GM19397 (cell line): ENCODE results near the gene TMEM59.
"Not testable (repeated sequence)": the region's sequence is repeated elsewhere in the genome, so short reads cannot be mapped to it uniquely, and the experiment has no call there.

Experiments
- ATAC-seq: cut with Tn5 transposase; IDR thresholded peaks from one replicate; pipeline ENCODE4 v1.9.1; 2021; ENCODE audit warnings: mild to moderate bottlenecking, moderate library complexity; ENCODE audit not compliant: unreplicated experiment

The TMEM59 gene, protein sequence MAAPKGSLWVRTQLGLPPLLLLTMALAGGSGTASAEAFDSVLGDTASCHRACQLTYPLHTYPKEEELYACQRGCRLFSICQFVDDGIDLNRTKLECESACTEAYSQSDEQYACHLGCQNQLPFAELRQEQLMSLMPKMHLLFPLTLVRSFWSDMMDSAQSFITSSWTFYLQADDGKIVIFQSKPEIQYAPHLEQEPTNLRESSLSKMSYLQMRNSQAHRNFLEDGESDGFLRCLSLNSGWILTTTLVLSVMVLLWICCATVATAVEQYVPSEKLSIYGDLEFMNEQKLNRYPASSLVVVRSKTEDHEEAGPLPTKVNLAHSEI

DNA sequence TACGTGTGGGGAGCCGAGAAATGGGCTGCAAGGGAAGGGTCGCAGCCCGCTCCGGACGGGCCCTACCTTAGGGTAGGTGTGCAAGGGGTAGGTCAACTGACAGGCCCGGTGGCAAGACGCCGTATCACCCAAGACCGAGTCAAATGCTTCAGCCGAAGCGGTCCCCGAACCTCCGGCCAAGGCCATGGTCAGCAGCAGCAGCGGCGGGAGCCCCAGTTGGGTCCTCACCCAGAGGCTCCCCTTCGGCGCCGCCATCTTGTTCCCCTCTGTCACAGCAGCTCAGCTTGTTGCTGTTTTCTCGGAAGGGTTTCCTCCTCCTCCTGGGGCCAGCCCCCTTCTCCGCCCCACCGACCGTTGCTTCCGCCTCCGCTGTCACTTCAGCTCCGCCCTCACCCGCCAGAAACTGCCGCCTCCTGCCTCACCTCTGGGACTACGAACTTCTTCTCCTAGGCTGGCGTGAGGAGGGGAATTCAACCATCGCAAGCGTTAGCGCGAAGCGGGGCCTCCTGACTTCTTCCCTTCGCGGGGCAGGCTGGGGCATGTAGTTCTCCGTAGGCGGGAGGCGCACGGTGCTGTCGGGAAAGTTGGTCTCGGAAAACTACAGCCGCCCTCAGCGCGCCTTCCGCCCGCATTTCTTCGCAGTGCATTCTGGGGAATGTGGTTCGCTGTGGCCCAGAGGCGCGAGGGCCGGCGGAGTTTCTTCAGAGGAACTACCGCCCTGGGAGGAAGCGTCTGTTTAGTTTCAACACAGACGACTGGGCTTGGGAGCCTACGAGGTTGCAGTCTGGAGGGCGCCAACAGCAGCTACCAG, at the start of gene TMEM59, which contains the start of gene TCEANC2:
Gene TMEM59 (minus strand): TSS at position 271 of the 811 bp plus-strand sequence. CDS start 16 bp downstream, at position 255.
Gene TCEANC2 (plus strand): TSS at position 675 of the 811 bp plus-strand sequence. CDS start 815 bp downstream, outside the sequence.
- peak; percentile 90 for ATAC-seq

DNA sequence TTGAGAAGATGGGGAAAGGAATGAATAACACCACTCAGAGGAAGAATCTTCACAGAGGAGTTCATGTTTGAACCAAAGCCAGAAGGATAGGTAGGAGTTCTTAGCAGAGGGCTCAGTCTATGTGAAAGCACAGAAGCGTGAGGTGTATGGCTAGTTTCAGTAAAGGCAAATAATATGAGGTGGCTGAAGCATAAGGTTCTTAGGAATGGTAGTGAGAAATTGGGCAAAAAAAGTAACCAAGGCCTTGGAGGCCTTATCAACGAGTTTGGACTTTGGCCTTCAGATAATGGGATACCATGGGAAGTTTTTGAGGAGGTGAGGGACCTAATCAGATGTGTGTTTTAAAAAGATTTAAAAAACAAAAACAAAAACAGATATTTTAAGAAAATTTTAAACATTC, 47.5 kb upstream of the TMEM59 start:
- ATAC-seq = no peak

DNA sequence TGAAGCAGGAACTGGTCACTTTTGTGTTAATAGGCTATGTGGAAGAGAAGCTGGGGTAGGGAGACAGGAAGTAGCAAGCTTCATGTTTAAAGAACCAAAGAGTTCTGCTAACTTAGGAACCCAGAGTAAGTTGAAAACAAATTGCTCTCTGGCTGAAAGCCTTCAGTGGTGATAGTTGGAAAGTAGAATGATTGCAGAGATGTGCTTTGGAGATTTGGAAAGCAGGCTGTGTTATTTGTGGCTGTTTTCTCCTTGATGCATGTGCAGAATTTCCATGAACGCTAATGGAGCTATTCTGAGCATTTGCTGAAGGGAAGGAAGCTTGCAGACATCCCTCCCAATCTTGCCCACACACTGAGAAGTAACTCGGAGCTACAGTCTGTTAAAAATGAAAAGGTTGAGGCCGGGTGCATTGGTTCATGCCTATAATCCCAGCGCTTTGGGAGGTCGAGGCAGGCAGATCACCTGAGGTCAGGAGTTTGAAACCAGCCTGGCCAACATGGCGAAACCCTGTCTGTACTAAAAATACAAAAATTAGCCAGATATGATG, 46.1 kb upstream of the TMEM59 start:
- no peak for ATAC-seq

DNA sequence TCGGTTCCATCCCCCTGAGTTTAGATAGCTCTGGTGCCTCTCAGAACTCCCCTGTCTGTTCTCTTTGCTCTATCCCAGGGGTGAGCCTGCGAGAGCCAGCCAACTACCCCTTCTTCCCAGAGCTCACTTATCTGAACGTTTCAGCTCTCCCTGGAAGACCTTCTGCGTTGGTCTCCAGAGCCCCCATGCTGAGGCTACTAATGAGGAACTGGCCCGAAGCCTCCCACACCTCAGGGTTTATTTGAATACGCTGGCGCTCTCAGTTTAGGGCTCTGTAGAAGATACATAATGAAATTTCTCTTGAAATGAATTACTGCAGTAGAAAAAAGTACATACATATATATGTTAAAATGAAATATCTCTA, 43.9 kb upstream of the TMEM59 start:
- ATAC-seq = no peak

DNA sequence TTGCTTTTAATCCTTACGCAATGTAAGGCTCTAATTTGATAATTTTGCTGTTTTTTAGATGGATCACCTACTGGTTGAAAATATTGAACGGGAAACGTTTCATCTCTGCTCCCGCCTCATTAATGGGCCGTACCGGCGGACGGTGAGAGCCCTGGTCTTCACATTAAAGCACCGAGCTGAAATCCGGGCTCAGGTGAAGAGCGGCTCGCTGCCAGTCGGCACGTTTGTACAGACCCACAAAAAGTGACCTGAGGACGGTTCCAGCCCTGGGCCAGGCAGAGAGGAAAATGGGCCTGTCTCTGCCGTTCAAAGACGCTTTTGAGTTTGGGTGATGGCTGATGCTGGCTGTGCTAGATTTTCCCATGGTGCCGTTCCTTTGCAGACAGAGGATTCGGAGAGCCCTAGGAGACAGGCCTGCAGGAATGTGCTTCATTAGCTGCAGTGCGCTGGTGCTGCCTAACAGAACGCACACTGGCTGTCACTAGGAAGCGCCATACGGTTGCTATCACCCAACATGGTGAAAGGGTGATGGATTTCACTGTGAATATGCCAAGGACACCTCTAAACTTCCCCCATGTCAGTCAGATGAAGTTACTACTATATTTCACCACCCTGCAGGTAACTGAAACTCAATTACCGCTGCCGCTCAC, 43.3 kb upstream of the TMEM59 start:
- ATAC-seq = no peak

DNA sequence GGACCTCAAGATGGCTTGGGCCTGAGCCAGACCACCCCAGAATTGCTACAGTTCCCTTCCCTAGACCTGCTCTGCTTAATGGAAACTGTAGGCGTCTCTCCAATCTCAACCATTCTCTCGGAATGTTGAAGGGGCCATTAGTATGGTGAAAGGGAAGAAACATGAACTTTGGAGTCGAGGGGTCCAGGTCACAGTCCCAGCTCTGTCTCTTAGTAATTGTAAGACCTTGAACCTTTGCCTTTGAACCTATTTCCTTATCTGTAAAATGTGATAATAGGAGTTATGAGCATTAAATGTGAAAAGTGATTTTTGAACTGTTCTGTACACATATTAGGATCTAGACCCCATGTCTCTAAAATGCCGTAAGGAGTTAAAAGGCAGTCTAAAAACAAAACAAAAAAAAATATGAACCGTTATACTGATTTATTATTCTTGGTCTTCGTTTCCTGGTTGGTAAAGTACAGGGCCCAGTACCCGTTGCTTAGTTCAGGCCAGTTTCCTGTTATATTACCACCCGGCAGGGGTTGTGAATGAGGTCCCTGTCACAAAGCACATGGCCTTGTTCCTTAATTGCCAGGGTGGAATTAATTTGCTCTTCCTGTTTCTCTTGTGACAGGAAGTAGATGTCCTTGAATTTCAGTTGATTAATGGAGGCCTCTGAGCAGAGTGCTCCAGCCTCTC, 42.7 kb upstream of the TMEM59 start:
- no peak for ATAC-seq

DNA sequence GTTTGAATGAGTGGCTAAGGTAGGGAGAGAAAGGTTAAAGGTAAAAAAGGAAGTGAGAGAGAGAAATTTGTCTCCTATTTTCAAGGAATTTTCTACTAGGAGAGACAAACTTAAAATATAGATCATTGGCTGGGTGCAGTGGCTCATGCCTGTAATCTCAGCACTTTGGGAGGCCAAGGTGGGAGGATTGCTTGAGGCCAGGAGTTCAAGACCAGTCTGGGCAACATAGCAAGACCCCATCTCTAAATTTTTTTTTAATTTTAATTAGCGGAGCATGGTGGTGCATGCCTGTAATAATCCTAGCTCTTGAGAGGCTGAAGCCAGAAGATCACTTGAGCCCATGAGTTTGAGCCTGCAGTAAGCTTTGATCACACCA, 41.7 kb upstream of the TMEM59 start:
- not testable (repeated sequence) for ATAC-seq

DNA sequence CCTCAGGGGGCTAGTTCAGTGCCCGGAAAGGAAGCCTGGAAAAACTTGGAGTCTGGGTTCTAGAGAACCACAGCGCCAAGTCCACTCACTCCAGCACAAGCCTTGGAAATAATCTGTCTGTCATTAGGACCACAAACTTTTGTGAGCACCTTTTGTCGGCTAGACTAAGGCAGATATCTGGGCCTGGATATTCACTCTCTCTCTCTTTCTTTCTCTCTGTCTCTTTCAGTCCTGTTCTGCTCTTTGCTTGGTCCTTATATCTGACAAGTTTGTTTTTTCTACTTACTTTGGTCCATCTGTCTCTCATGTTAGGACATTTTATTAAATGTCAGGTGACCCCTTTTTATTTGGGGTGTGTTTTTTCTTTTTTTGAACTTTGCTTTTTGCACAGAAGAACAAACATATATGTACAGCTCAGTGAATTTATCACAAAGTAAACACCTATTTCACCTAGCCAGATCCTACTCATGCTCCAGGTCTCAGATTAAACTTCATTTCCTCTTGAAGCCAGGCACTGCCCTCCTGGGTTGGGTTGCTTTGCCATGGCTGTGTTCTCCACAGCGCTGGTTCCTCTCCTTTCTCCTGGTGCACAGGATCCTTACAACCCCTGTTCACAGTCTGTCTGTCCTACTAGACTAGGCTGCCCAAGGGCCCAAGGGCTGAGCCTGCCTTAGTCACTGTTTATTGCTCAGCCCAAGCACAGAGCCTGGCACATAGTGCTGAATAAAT, 41.2 kb upstream of the TMEM59 start:
- ATAC-seq = no peak

DNA sequence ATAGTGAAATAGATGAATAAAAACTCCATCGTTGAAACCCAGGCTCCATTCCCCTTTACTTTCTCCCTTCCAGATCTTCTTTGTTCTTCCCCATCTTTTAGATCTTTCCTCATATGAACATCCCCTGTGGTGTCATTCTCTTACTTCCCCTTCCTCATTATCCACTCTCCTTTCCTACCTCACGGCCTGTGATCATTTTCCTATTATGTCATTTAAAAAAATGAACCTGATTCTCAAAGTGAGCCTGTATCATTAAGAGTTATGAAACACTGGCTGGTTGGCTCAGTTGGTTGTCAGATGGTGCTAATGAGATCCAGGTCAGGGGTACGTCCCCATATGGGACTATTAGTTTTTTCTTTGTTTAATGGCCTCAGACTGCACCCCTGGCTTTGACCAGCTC, 38.7 kb upstream of the TMEM59 start:
- ATAC-seq = no peak

DNA sequence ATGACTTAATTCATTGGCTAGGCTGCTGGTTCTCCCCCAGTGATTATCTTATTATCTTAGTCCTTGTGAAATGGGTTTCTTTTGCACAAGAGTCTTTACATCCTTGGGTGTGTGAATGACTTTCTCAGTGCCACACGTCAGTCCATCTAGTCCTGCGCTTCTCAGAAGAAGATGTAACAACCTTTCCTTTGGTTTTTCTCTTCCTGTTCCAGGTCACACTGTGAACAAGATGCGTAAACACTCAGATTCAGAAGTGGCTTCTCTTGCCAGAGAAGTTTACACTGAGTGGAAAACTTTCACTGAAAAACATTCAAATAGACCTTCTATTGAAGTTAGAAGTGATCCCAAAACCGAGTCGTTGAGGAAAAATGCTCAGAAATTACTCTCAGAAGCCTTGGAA, 35.4 kb upstream of the TMEM59 start:
- no peak for ATAC-seq

DNA sequence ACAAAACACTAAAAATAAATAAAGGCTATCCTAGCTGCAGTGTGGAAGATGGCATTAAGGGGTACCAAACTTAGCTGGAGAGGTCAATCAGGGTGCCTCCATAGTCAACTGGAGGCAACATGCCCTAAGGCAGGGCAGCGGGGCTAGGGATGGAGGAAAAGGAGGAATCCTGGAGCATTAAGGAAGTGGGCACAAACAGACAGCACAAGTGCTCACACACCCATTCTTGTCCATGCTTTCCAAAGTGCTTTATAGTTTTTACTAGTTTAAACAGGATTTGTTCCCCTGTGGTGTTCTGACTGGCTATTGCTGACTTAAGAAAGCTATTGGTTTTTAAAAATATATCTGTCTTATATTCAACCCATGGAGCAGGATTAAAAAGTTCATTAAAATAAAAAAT, 33.8 kb upstream of the TMEM59 start:
- no peak for ATAC-seq

DNA sequence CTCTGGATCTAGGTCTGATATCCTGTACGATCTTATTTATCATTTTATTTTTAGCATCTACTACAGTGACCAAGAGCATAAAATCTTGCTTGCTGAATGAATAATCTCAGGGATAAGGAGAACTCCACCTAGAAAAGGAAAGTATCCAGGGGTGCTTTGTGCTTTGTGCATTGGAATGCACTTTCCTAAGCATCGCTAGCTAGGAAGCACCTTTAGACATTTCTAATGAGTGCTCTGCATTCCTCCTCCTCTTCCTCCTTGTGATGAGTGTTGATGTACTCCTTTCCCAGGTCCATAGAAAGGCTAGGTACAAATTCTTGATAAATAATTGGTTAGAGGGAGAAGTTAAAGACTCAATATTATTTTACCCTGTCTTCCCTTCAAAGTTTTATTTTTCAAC, 31.8 kb upstream of the TMEM59 start:
- ATAC-seq = no peak

DNA sequence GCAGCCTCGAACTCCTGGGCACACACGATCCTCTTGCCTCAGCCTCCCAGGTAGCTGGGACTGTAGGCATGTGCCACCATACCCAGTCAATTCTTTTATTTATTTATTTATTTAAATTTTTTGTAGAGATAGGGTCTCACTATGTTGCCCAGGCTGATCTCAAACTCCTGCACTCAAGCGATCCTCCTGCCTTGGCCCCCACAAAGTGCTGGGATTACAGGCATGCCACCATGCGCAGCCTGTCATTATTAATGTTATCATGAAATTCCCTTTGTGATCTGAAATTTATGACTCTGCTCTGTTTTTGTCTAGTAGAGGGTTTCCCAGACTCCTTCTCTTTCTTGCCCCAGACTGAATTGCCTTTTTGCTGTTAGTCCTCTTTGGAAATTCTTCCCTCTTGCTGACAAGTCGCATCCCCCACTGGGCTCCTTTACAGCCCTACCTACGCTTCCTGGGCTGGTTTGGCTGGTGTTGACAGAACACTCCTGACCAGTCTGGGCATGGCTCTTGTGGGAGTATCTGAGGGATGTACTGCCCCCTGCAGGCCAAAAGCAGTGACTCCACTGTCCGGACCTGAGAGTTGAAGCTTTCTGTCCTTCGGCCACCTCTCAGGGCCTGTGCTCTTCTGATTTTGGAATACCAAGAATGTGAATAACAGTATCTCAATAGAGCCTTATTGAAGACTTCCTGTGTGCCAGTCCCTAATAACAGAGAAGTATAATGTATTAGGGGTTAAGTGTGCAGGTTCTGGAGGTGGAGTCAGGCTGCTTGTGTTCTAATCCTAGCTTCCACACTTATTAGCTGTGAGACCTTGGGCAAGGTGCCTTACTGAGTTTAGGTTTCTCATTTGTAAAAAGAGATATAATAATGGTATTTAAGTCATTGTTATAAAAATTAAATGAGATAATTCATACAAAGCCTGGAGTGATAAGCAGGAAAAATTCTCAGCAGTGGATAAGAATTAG, 28.6 kb upstream of the TMEM59 start:
- ATAC-seq = peak; percentile 61

DNA sequence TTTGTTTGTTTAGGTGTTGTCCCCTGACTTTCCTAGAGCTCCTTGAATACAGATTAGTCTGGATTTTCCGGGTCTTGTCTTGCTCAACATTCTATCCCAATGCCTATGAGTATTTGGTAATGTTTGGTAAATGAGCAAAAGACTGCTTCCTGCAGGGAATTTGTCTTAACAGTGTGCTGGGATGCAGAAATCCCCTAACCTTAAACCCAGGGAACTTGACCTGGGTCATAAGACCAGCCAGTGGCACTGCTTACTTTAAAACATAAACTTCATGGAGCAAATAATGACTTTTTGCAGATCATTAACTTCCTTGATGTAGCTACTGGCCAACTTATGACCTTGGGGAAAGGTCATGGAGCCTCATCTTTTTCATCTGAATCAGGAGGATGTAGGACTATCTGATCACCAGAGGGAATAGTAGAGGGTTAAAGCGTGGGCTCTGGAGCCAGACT, 27.6 kb upstream of the TMEM59 start:
- ATAC-seq = no peak

DNA sequence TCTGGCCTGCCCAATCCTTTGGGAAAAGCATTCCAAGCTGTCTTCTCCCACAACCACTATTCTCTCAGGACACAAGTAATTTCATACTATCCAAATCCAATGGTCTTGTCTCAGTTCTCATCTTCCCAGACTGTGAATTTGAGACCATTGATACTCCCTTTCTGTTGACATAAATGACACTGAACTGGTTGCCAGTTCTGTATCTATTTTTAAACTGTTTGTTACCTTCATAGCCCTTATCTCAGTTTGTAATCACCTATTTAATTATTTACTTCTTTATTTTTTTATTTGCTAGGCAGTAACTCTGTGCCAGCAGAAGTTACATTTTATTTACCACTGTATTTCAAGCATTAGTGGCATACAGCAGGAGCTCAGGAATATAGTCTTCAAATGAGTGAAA, 24.4 kb upstream of the TMEM59 start:
- ATAC-seq = no peak

DNA sequence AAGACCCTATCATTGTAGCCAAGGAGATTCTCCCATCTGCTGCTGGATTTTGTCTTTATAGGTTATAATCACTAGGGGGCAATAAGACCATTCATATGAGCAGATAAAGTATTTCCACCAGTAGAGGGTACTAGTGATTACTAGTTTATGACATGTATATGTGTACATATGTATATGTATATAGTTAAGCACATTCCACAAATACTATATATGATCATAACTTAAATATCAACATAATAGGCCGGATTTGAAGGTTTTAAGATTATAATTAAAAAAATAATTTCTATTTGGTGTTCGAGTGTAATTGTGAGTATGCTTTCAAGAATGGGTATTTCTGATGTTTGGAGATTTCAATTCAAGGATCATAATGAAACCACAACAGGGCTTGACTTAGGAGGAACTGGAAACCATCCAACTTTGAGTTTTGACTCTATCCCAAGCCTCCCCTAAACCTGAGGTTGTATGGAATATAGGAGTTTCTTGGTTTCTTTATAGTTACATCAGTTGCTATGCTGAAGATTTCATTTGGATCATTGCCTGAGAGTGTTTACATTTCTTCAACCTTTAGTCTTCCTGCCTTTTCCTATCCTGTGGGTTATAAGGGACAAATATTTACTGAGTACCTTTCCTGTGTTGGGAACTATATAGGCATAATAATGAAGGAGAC, 17.3 kb upstream of the TMEM59 start:
- no peak for ATAC-seq

DNA sequence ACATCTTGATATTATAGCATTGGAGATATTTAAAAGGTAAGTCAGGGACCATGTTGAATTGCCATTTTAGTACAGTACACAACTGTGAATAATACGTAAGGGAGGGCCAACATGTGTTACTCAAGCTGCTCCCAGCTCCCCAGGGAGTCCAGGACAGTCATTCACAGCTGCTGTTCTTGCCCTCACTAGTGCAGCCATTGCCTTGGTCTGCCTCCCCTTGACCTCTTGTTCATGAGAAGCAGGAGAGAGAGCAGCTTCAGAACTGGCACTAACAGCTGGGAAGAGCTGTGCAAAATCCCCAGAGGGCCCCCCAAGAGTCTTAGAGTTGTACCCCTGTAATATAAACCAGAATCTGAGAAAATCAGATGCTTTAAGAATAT, 16.8 kb upstream of the TMEM59 start:
- no peak for ATAC-seq

DNA sequence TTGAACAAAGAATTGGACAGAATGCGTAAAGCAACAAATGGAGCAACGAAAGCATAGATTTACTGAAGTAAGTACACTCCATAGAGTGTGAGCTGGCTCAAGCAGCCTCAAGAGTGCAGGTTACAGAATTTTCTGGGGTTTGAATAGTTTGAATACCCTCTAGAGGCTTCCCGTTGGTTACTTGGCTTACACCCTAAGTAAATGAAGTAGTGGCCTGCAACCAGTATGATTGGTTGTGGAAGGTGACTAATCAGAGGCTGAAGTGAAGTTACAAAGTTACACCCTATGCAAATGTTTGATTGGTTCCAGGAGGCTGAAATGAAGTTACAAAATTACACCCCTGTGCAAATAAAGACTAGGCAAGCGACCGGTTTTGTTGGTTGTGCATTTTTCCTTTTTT, 11.3 kb upstream of the TMEM59 start:
- ATAC-seq = no peak

DNA sequence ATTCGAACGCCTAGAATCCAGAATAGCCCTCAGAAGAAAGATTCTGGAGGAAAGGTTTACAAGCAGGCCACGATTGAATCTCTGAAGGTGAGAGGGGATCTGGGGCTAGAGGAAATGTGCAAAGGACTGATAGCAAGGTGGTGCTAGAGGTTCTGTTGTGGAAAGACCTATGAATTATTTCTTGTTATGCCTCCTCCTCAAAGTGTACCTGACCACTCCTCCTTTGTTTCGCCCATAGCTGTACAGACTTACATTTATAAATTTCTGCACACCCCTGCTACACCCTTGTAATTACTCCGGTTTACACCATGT, 1.4 kb upstream of the TMEM59 start:
- ATAC-seq = no peak
